BE2C (cell line): ENCODE results near the gene ZC3H12A.

Source experiments
- DNase-seq: peaks from one replicate; pipeline ENCODE4 v3.0.0-alpha.2; 2020
- H3K27me3 ChIP-seq: fragments of 250-450 bp; sonication (Bioruptor Pico); 2 replicates; pipeline ENCODE4 v1.5.1; 2020; ENCODE audit warnings: mild to moderate bottlenecking
- H3K36me3 ChIP-seq: fragments of 250-450 bp; sonication (Bioruptor Pico); 2 replicates; pipeline ENCODE4 v1.5.1; 2020; ENCODE audit warnings: mild to moderate bottlenecking
- H3K4me1 ChIP-seq: fragments of 250-450 bp; sonication (Bioruptor Pico); 2 replicates; pipeline ENCODE4 v1.5.1; 2020
- H3K4me3 ChIP-seq: 2 replicates; pipeline ENCODE4 v1.5.1; 2011; ENCODE audit warnings: low read depth, low read length
- H3K9me3 ChIP-seq: fragments of 250-450 bp; sonication (Bioruptor Pico); 2 replicates; pipeline ENCODE4 v1.5.1; 2020
- TF ChIP-seq, protein P1 (sequence below): IDR thresholded peaks from 2 replicates; pipeline ENCODE4 v1.5.1; 2012; ENCODE audit warnings: mild to moderate bottlenecking, low read depth, low read length

ZC3H12A gene

DNA sequence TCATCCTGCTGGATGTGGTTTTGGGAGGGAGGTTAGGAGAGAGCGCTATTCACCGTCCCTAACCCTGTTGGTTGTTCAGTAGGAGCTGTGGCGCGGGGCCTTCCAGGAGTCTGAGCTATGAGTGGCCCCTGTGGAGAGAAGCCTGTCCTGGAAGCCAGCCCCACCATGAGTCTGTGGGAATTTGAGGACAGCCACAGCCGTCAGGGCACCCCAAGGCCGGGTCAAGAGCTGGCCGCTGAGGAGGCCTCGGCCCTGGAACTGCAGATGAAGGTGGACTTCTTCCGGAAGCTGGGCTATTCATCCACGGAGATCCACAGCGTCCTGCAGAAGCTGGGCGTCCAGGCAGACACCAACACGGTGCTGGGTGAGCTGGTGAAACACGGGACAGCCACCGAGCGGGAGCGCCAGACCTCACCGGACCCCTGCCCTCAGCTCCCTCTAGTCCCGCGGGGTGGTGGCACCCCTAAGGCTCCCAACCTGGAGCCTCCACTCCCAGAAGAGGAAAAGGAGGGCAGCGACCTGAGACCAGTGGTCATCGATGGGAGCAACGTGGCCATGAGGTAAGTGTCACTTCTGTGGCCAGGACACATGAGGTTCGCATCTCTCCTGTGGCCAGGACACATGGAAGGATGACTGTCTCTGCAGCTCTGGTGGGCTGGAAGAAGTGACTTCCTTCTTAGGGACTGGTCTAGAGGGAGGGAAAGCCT is 1.2 kb downstream of the ZC3H12A start:
- H3K36me3 ChIP-seq, result no peaks in the 10 kb centered on the region
- DNase-seq, result no peak
- TF ChIP-seq, protein P1, sequence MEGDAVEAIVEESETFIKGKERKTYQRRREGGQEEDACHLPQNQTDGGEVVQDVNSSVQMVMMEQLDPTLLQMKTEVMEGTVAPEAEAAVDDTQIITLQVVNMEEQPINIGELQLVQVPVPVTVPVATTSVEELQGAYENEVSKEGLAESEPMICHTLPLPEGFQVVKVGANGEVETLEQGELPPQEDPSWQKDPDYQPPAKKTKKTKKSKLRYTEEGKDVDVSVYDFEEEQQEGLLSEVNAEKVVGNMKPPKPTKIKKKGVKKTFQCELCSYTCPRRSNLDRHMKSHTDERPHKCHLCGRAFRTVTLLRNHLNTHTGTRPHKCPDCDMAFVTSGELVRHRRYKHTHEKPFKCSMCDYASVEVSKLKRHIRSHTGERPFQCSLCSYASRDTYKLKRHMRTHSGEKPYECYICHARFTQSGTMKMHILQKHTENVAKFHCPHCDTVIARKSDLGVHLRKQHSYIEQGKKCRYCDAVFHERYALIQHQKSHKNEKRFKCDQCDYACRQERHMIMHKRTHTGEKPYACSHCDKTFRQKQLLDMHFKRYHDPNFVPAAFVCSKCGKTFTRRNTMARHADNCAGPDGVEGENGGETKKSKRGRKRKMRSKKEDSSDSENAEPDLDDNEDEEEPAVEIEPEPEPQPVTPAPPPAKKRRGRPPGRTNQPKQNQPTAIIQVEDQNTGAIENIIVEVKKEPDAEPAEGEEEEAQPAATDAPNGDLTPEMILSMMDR, result no peak
- H3K4me1 ChIP-seq, result peaks cover 24% of the 10 kb centered on the region
- H3K4me3 ChIP-seq, result peak overlapping the region; percentile 58; the same call in 1 of the 2 replicates
- no peaks in the 10 kb centered on the region for H3K27me3 ChIP-seq
- no peaks in the 10 kb centered on the region for H3K9me3 ChIP-seq

DNA sequence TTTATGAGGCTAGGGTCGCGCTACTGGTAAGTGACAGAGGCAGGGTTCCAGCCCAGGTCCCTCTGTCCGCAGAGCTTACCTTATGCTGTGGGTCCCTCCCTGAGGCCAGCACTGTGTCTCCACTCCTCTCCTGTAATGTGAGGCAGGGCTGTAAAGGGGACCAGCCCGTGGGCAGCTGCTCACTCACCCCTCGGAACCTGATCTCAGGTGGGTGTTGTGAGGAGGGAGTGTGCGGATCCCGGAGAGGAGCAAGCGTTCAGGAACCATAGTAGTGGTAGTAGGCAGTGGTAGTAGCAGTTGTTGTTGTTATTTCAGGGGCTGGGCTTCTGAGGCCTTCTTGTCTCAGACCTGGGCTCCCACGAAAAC is 1.7 kb downstream of the ZC3H12A start:
- TF ChIP-seq, protein P1, result no peak
- H3K4me3 ChIP-seq, result peak overlapping the region; percentile 0; the same call in 1 of the 2 replicates
- peaks cover under 1% of the 10 kb centered on the region; the same call in 1 of the 2 replicates for H3K36me3 ChIP-seq
- H3K9me3 ChIP-seq, result no peaks in the 10 kb centered on the region
- DNase-seq, result no peak
- no peaks in the 10 kb centered on the region for H3K27me3 ChIP-seq
- H3K4me1 ChIP-seq, result peaks cover 24% of the 10 kb centered on the region

DNA sequence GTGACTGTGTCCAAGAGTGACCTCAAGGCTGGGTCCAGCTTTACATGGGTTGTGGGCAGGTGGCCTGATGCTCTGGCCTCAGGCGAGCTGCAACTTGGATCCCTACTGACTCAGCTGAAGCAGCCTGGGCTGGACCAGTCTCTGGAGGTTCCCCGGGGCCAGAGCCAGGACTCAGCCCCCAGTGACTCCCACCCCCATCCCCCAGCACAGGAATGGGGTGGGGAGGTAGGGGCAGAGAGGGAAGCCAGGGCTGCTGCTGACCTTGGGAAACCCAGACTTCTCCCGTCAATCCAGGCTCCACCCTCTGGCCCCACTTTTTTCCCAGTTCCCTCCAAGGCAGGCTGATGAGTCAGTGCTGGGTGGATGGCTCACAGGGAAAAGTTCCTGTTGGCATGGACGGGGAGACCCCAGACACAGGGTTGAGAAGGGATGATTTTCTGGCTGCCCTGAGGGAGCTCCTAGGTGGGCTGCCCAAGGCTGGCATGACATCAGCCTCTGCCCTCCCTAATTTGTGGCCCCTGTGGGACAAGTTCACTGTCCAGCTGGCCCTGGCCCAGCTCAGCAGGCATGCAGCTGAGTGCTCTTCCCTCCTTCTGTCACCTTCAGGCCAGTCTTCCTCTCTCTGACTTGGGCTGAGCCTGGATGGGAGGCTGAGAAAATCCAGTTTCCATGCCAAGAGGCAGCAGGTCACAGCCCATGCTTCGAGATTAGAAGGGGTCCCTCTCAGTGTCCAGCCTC is 2.2 kb downstream of the ZC3H12A start:
- DNase-seq, result peak; percentile 45
- no peaks in the 10 kb centered on the region for H3K9me3 ChIP-seq
- TF ChIP-seq, protein P1, result no peak
- H3K4me1 ChIP-seq, result peaks cover 20% of the 10 kb centered on the region
- H3K4me3 ChIP-seq, result peak overlapping the region; percentile 0; the same call in 1 of the 2 replicates
- peaks cover 6% of the 10 kb centered on the region for H3K36me3 ChIP-seq
- H3K27me3 ChIP-seq, result no peaks in the 10 kb centered on the region

DNA sequence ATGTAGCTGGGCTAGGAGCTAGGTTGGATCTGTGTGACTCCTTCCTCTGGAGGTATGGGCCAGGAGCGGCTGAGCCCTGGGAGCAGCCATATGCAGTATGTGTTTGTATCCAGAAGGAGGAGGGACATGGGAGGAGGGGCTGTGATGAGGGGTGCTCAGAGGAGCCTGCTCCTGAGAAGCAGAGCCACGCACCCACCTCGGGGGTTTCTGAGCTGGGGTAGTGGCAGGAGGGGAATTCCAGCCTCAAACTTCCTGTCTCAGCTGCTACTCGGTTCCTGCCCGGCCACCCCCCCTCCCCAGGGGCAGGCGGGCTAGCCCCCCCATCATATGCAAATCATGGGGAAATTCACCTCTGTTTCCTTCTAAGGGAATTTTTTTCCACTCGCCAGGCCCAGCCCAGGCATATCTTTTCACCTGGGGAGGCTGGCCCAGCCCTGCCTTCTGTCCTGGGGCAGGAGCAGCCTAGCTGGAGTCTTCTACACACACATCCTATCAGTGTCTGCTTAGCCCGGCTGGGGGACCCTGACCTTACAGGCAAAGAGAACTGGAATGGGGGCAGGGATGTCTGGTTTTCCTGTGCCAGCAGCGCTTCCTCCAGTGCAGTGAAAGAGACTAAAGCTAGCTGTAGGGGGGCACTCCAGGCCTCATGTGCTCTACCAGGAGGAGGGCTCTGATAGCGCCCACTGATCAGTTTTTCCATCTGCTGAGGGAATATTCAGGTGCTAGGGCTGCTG is 3.0 kb downstream of the ZC3H12A start:
- DNase-seq, result no peak
- TF ChIP-seq, protein P1, result no peak
- Histone ChIP-seq H3K4me3 (peak overlapping the region; percentile 0), H3K4me1 (peaks cover 20% of the 10 kb centered on the region), H3K9me3 (no peaks in the 10 kb centered on the region), H3K27me3 (no peaks in the 10 kb centered on the region), H3K36me3 (peaks cover 7% of the 10 kb centered on the region)

DNA sequence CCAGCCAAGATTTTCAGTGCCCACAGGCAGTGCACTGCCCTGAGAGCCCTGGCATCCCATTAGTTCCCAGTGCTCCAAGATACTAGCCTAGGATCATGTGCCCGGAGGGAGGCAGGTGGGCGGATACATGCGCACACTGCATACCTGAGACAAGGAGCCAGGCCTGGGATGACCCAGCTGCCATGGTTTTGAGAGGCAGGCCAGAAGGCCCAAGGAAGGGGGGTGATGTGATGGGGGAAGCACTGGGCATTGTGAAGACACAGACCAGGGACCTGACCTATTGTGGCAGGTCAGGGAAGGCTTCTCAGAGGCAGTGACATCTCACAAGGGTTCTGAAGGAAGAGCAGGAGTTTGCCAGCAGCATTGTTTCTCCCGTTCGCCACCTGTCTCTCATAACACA is 3.6 kb downstream of the ZC3H12A start:
- Histone ChIP-seq H3K4me1 (peaks cover 20% of the 10 kb centered on the region), H3K4me3 (no peak overlapping the region), H3K27me3 (no peaks in the 10 kb centered on the region), H3K9me3 (no peaks in the 10 kb centered on the region), H3K36me3 (peaks cover 7% of the 10 kb centered on the region)
- TF ChIP-seq, protein P1, result no peak
- DNase-seq, result no peak
